ENCODE data around the gene SPOCK3.

DNA sequence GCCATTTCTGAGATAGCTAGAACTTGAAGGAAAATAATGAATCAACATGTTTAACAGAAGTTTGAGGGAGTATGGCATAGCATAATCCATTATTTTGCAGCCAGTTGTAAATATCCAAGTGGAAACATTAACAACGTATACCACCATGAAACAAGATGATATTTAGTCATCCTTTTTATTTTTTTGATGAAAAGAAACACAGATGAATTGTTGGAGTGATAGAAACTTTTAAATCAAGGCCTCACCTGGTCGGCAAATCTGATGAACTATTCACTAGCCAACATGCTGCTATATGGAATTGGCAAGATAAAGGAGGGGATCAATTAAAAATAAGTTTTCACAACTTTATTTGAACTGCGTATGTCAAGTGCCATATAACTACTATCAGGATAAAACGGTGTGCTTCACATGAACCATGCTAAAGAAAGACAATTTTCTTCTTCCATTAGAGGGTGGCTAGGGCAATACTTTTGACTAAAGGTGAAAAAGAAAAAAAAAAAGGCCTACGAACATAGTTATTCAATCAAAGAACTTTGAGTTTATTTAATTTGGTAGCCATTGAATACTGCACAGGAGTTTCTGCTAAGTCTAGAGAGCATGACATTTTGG lies 510.7 kb downstream of the SPOCK3 start:
- no peak for TF ChIP-seq CTCF (conservative IDR thresholded peaks at IDR 0.05 in 1 of 2, IDR thresholded peaks at IDR 0.05 in 1 of 2; ENCODE audit: extremely low read depth in 1 of 2, insufficient read depth in 1 of 2, low read depth in 1 of 2, low read length in 2 of 2)
- TF ChIP-seq EZH2 (IDR thresholded peaks at IDR 0.05; ENCODE audit: borderline replicate concordance, low read length), result no peak

Measured in mammary epithelial cell (primary cell).